Activated gamma-delta T cell treated with Interleukin-2 at 50 U/mL for 16 hours (primary cell): ENCODE measurements around the gene TSTD1.
"Not testable (repeated sequence)": the region's sequence is repeated elsewhere in the genome, so short reads cannot be mapped to it uniquely, and the experiment has no call there.

Experiments used
- DNase-seq: peaks from one replicate; pipeline ENCODE4 v3.0.0-alpha.2; 2020

The TSTD1 gene

GRCh38 chr1:161006563-161006962, 32.2 kb downstream of the TSTD1 start:
- DNase-seq: no peak

- no peak for DNase-seq
Measured at GRCh38 chr1:161001525-161001924, 37.2 kb downstream of the TSTD1 start.

- DNase-seq: no peak
Measured at GRCh38 chr1:161000736-161001480, 37.9 kb downstream of the TSTD1 start.

GRCh38 chr1:160999376-160999775, 39.4 kb downstream of the TSTD1 start:
- no peak for DNase-seq

GRCh38 chr1:160997323-160998038, 41.3 kb downstream of the TSTD1 start:
- peak; percentile 43 for DNase-seq

- no peak for DNase-seq
Measured at GRCh38 chr1:160996178-160996577, 42.6 kb downstream of the TSTD1 start.

GRCh38 chr1:160993544-160994193, 45.1 kb downstream of the TSTD1 start:
- no peak for DNase-seq

GRCh38 chr1:160992036-160992435, 46.7 kb downstream of the TSTD1 start:
- not testable (repeated sequence) for DNase-seq
